Endothelial cell of umbilical vein (primary cell): ENCODE measurements around the gene PRR5L. TPM values are rescaled to one million over a fixed set of nuclear protein-coding genes. Genes with fewer than 3 reads are reported as not detected.

Experiments
- BruUV-seq: library from RNA; stranded (reverse); fragments of 400-500 nt; replicated peaks from 2 replicates; lab custom pipeline; 2021; lab: Mats Ljungman, UMichigan
- CTCF ChIA-PET: fragments of 300-600, 350-600 bp; sonication (Branson Sonifier 250); formaldehyde crosslinking; loops from one replicate; lab custom pipeline; 2021; ENCODE audit warnings: antibody characterized with exemption, inconsistent platforms; lab: Charles Lee
- POLR2A ChIA-PET: fragments of 300-600, 350-600 bp; sonication (Branson Sonifier 250); formaldehyde crosslinking; loops from one replicate; lab custom pipeline; 2021; ENCODE audit warnings: antibody characterized with exemption, inconsistent platforms; lab: Charles Lee
- DNase-seq: peaks from one replicate; pipeline ENCODE4 v3.0.0-alpha.2; 2011; ENCODE audit warnings: low read depth, low spot score
- FAIRE-seq: peaks from 2 replicates; lab custom pipeline; 2011; peaks lifted over from hg19 to GRCh38; lab: Jason Lieb, UNC
- H2AFZ ChIP-seq: 2 replicates; pipeline ENCODE4 v1.6.0; 2012; ENCODE audit warnings: low read depth, low read length, control low read depth, inconsistent platforms
- H3K27ac ChIP-seq: 2 replicates; pipeline ENCODE4 v1.5.1; 2011; ENCODE audit warnings: low read depth, mild to moderate bottlenecking, control low read depth, low read length, moderate library complexity; ENCODE audit not compliant: insufficient read depth
- H3K27me3 ChIP-seq, 2 experiments: 2 replicates each; pipeline versions ENCODE4 v1.6.0 to v1.6.1; 2011; ENCODE audit warnings: low read length in 2 of 2, mixed read lengths in 1 of 2; ENCODE audit not compliant: control insufficient read depth in 2 of 2, insufficient read depth in 2 of 2
- H3K36me3 ChIP-seq, 2 experiments: 2 replicates in 1 of 2; 3 replicates in 1 of 2; pipeline ENCODE4 v1.5.1; 2011; ENCODE audit warnings: low read length in 2 of 2, mild to moderate bottlenecking in 1 of 2, moderate library complexity in 1 of 2; ENCODE audit not compliant: control insufficient read depth in 2 of 2, insufficient read depth in 2 of 2; ENCODE audit errors: extremely low read depth in 1 of 2
- H3K4me1 ChIP-seq: 3 replicates; pipeline ENCODE4 v1.5.1; 2011; ENCODE audit warnings: mild to moderate bottlenecking, low read length; ENCODE audit not compliant: control insufficient read depth, insufficient read depth; ENCODE audit errors: extremely low read depth
- H3K4me2 ChIP-seq: 2 replicates; pipeline ENCODE4 v1.6.1; 2011; ENCODE audit warnings: low read length, control low read depth, mixed read lengths; ENCODE audit not compliant: insufficient read depth
- H3K4me3 ChIP-seq, 3 experiments: fragments of 200-600 bp in 1 of 3; sonication (generic), shearing (Covaris generic) in 1 of 3; replicated peaks in 1 of 3; 2 replicates each; pipeline ENCODE4 v1.5.1; 2011 to 2016; ENCODE audit warnings: control low read depth in 3 of 3, low read length in 3 of 3, mild to moderate bottlenecking in 2 of 3, inconsistent platforms in 1 of 3, low read depth in 1 of 3, moderate library complexity in 1 of 3; ENCODE audit not compliant: insufficient read depth in 1 of 3
- H3K79me2 ChIP-seq: 2 replicates; pipeline ENCODE4 v1.6.0; 2012; ENCODE audit warnings: low read length, inconsistent platforms; ENCODE audit not compliant: control insufficient read depth, insufficient read depth
- H3K9ac ChIP-seq: replicated peaks from 2 replicates; pipeline ENCODE3; 2011; ENCODE audit warnings: low read length, control low read depth; ENCODE audit not compliant: insufficient read depth; ENCODE audit errors: extremely low read depth
- H3K9me1 ChIP-seq: replicated peaks from 3 replicates; pipeline ENCODE4 v1.6.0; 2011; ENCODE audit warnings: mild to moderate bottlenecking, low read length; ENCODE audit not compliant: control insufficient read depth, insufficient read depth; ENCODE audit errors: extremely low read depth
- H3K9me3 ChIP-seq: replicated peaks from 2 replicates; pipeline ENCODE4 v1.5.1; 2012; ENCODE audit warnings: low read length, inconsistent platforms; ENCODE audit not compliant: control insufficient read depth, insufficient read depth
- H4K20me1 ChIP-seq: replicated peaks from 2 replicates; pipeline ENCODE3; 2011; ENCODE audit warnings: mild to moderate bottlenecking, low read length; ENCODE audit not compliant: control insufficient read depth, insufficient read depth; ENCODE audit errors: extremely low read depth
- EZH2 ChIP-seq: IDR thresholded peaks from 2 replicates; pipeline ENCODE4 v1.6.1; 2012; ENCODE audit warnings: borderline replicate concordance, low read depth, mild to moderate bottlenecking, moderate library complexity, low read length, inconsistent platforms; ENCODE audit not compliant: severe bottlenecking
- FOS ChIP-seq: IDR thresholded peaks from 2 replicates; pipeline ENCODE4 v1.6.1; 2011; ENCODE audit warnings: mild to moderate bottlenecking, low read length, moderate library complexity, borderline replicate concordance; ENCODE audit not compliant: insufficient read depth
- GATA2 ChIP-seq: IDR thresholded peaks from 2 replicates; pipeline ENCODE4 v1.7.0; 2011; ENCODE audit warnings: low read depth, mild to moderate bottlenecking, moderate library complexity, mixed read lengths, low read length; ENCODE audit not compliant: insufficient read length, insufficient read depth
- JUN ChIP-seq: IDR thresholded peaks from 2 replicates; pipeline ENCODE4 v1.6.1; 2011; ENCODE audit warnings: borderline replicate concordance, low read depth; ENCODE audit not compliant: insufficient read length, insufficient read depth
- MYC ChIP-seq: IDR thresholded peaks from one replicate; pipeline ENCODE4 v1.6.1; 2011; ENCODE audit warnings: mild to moderate bottlenecking, low read depth, low read length
- POLR2A ChIP-seq: IDR thresholded peaks from 2 replicates; pipeline ENCODE4 v1.6.1; 2012; ENCODE audit warnings: low read depth, mild to moderate bottlenecking, control low read depth, low read length
- POLR2AphosphoS5 ChIP-seq: IDR thresholded peaks from 2 replicates; pipeline ENCODE4 v1.6.1; 2012; ENCODE audit warnings: low read depth, mild to moderate bottlenecking, control low read depth, low read length, moderate library complexity; ENCODE audit not compliant: insufficient read depth
- dilution Hi-C: fragments of 300-500 bp; cut with MboI; formaldehyde crosslinking; loops from one replicate; pipeline ENCODE4 v1.15.0; 2019; ENCODE audit warnings: low sequenced_read_pairs; ENCODE audit not compliant: extremely low pct_ligation_motif_present
- intact Hi-C: fragments of 100-400 bp; cut with micrococcal nuclease; formaldehyde crosslinking; loops from one replicate; pipeline ENCODE4 v1.10.0; 2022
- polyA plus RNA-seq, 4 experiments: library from polyadenylated mRNA; depleted of rRNA in 3 of 4; stranded (reverse) in 3 of 4; unstranded in 1 of 4; fragments of >200 nt; gene quantifications; 2 replicates each; pipeline versions ENCODE4 v1.2.1 to v1.2.3, GENCODE V29; 2011 to 2012; ENCODE audit warnings: missing spikeins in 1 of 4
- total RNA-seq: library from RNA; stranded (reverse); gene quantifications from 2 replicates; pipeline ENCODE4 v1.2.3, GENCODE V29; 2021

Gene PRR5L
- total and polyA plus RNA-seq, 2 donors (not counting 3 experiments of a cell fraction or from before 2014, with no cell fraction given), result 2.5 to 6.1 TPM

- intact Hi-C loops (no loop called here), dilution Hi-C loops (no loop called here)
- Histone ChIP-seq H3K4me2 (no peak overlapping the region), H3K79me2 (no peaks in the 10 kb centered on the region), H3K9me1 (no peaks in the 10 kb centered on the region), H3K9ac (no peak overlapping the region), H3K36me3 (no peaks in the 10 kb centered on the region), H3K9me3 (no peaks in the 10 kb centered on the region), H3K27me3 (peaks cover 4 to 10% of the 10 kb centered on the region in 2 experiments), H3K4me1 (peaks cover 5% of the 10 kb centered on the region), H4K20me1 (no peaks in the 10 kb centered on the region), H3K4me3 (no peak overlapping the region), H2AFZ (no peak overlapping the region), H3K27ac (no peak overlapping the region)
- CTCF ChIA-PET, result interaction anchor here (0.9 kb wide), 1 partner anchor 18 kb away, joined by 3 read pairs; no protein-coding TSS in a partner anchor
- no peak for FAIRE-seq
- POLR2A ChIA-PET, result no interaction called here
- no peak for TF ChIP-seq GATA2
- no peak for DNase-seq
- no TSS peak for BruUV-seq
Observed at GRCh38 chr11:36346562-36347383, 50.7 kb downstream of the PRR5L start.

GRCh38 chr11:36347384-36347906 is 51.4 kb downstream of the PRR5L start:
- DNase-seq, result no peak
- Histone ChIP-seq H3K27me3 (peaks cover 6 to 10% of the 10 kb centered on the region in 2 experiments), H3K4me3 (no peak overlapping the region), H3K9me1 (no peaks in the 10 kb centered on the region), H3K9ac (no peak overlapping the region), H3K36me3 (no peaks in the 10 kb centered on the region), H2AFZ (no peak overlapping the region), H4K20me1 (no peaks in the 10 kb centered on the region), H3K4me2 (no peak overlapping the region), H3K4me1 (peaks cover 5% of the 10 kb centered on the region), H3K79me2 (no peaks in the 10 kb centered on the region), H3K9me3 (no peaks in the 10 kb centered on the region), H3K27ac (no peak overlapping the region)
- TF ChIP-seq MYC (no peak), FOS (no peak), POLR2AphosphoS5 (no peak), POLR2A (no peak), JUN (no peak), EZH2 (no peak)
- no TSS peak for BruUV-seq
- POLR2A ChIA-PET, result no interaction called here
- CTCF ChIA-PET, result interaction anchor here (0.9 kb wide), 1 partner anchor 18 kb away, joined by 3 read pairs; no protein-coding TSS in a partner anchor
- dilution Hi-C loops (no loop called here), intact Hi-C loops (no loop called here)
- no peak for FAIRE-seq
